ENCODE results near the gene AK1. TPM values are rescaled to one million over a fixed set of nuclear protein-coding genes. Genes with fewer than 3 reads are reported as not detected.

The AK1 gene
- total and polyA plus RNA-seq, 9 of the 15 experiments (the other 6 are each of a cell fraction or from before 2014, with no cell fraction given) = 10.1 to 71.8 (median 39.0) TPM

GRCh38 chr9:127877566-127877998 is at the start of gene AK1 (continued):
- peak; percentile 72; the same call in 1 of the 2 replicates for TF ChIP-seq ZNF592 (IDR thresholded peaks at IDR 0.05)
- no peak for TF ChIP-seq TCF7 (IDR thresholded peaks at IDR 0.05; ENCODE audit: borderline replicate concordance)
- no peak for TF ChIP-seq XRCC4 (IDR thresholded peaks at IDR 0.05; ENCODE audit: extremely low read depth, insufficient read depth, insufficient read length)
- TF ChIP-seq HMGN3 (IDR thresholded peaks at IDR 0.05; ENCODE audit: borderline replicate concordance, extremely low read depth, insufficient read length, low read depth, low read length) = peak; percentile 86
- TF ChIP-seq E4F1 (CRISPR knock-in tag; IDR thresholded peaks at IDR 0.05; ENCODE audit: borderline replicate concordance) = no peak
- TF ChIP-seq MNT (conservative IDR thresholded peaks at IDR 0.05) = 0 out of 4 replicates have a peak, but pooled peaks of 1 of the 2 experiments have one; percentile 17
- TF ChIP-seq PHF8 (IDR thresholded peaks at IDR 0.05; ENCODE audit: borderline replicate concordance, low read length) = peak; percentile 69; the same call in 1 of the 2 replicates
- no peak for TF ChIP-seq SETDB1 (IDR thresholded peaks at IDR 0.05; ENCODE audit: low read length)
- peak; percentile 45; the same call in 1 of the 2 replicates for TF ChIP-seq MAX (CRISPR knock-in tag; IDR thresholded peaks at IDR 0.05)
- no peak for TF ChIP-seq ETS1 (conservative IDR thresholded peaks at IDR 0.05; ENCODE audit: control insufficient read depth, low read depth, low read length)
